Activated T-helper 17 cell treated with anti-CD3 and anti-CD28 coated beads, Interleukin-2, amount 50 U/mL, for 72 hours (primary cell): Measurements from ENCODE around the gene PINLYP. TPM values are rescaled to one million over a fixed set of nuclear protein-coding genes. Genes with fewer than 3 reads are reported as not detected.
"Not testable (repeated sequence)": the region's sequence is repeated elsewhere in the genome, so short reads cannot be mapped to it uniquely, and the experiment has no call there.

Experiments used
- ATAC-seq: fragments of 150-1000 bp; cut with Tn5 transposase; replicated peaks from 2 replicates; pipeline ENCODE4 v1.10.0; 2021; ENCODE audit warnings: mild to moderate bottlenecking, moderate library complexity
- H3K27ac Mint-ChIP-seq: one replicate; pipeline ENCODE4 v1.8.0; 2022; ENCODE audit warnings: mixed read lengths
- H3K27me3 Mint-ChIP-seq: one replicate; pipeline ENCODE4 v1.8.0; 2022; ENCODE audit warnings: mixed read lengths
- H3K36me3 Mint-ChIP-seq: one replicate; pipeline ENCODE4 v1.8.0; 2022; ENCODE audit warnings: low read depth, mild to moderate bottlenecking, mixed read lengths
- H3K4me1 Mint-ChIP-seq: one replicate; pipeline ENCODE4 v1.8.0; 2022; ENCODE audit warnings: mixed read lengths
- H3K4me3 Mint-ChIP-seq: one replicate; pipeline ENCODE4 v1.8.0; 2022; ENCODE audit warnings: mild to moderate bottlenecking, mixed read lengths
- H3K9me3 Mint-ChIP-seq: one replicate; pipeline ENCODE4 v1.8.0; 2022; ENCODE audit warnings: mixed read lengths
- total RNA-seq, 2 donors: library from RNA; stranded (reverse); gene quantifications; one replicate each; pipeline ENCODE4 v1.2.3, GENCODE V29; 2022

The PINLYP gene
- total RNA-seq, 2 donors from 2014 or later = 4.6 to 6.2 TPM

- Mint-ChIP-seq H3K27me3 (no peaks in the 10 kb centered on the region), H3K36me3 (peaks cover 60% of the 10 kb centered on the region), H3K4me1 (peaks cover 19% of the 10 kb centered on the region), H3K27ac (peak overlapping the region; percentile 99), H3K4me3 (peak overlapping the region; percentile 94), H3K9me3 (no peaks in the 10 kb centered on the region)
- ATAC-seq = no peak
These were observed 23.0 kb downstream of the PINLYP start for GRCh38 chr19:43598445-43599240.

- H3K27me3 Mint-ChIP-seq = no peaks in the 10 kb centered on the region
These were observed 24.2 kb downstream of the PINLYP start for GRCh38 chr19:43599635-43600295.

GRCh38 chr19:43600326-43600725 is 24.7 kb downstream of the PINLYP start:
- not testable (repeated sequence) for H3K27me3 Mint-ChIP-seq, ATAC-seq, H3K4me3 Mint-ChIP-seq, H3K27ac Mint-ChIP-seq, H3K9me3 Mint-ChIP-seq
- Mint-ChIP-seq H3K36me3 (peaks cover 55% of the 10 kb centered on the region), H3K4me1 (peaks cover 15% of the 10 kb centered on the region)

More at GRCh38 chr19:43599635-43600295, 24.2 kb downstream of the PINLYP start:
- Mint-ChIP-seq H3K36me3 (peaks cover 55% of the 10 kb centered on the region), H3K9me3 (no peaks in the 10 kb centered on the region), H3K4me3 (no peak overlapping the region), H3K27ac (no peak overlapping the region), H3K4me1 (peaks cover 15% of the 10 kb centered on the region)
- ATAC-seq = no peak

- Mint-ChIP-seq H3K27ac (no peak overlapping the region), H3K4me3 (no peak overlapping the region), H3K4me1 (peaks cover 4% of the 10 kb centered on the region), H3K36me3 (peaks cover 28% of the 10 kb centered on the region), H3K27me3 (no peaks in the 10 kb centered on the region), H3K9me3 (no peaks in the 10 kb centered on the region)
- no peak for ATAC-seq
These were observed 30.4 kb downstream of the PINLYP start for GRCh38 chr19:43605875-43606568.

GRCh38 chr19:43606569-43607229 is 31.1 kb downstream of the PINLYP start:
- Mint-ChIP-seq H3K27ac (peak overlapping the region; percentile 20), H3K27me3 (no peaks in the 10 kb centered on the region), H3K4me1 (peaks cover 4% of the 10 kb centered on the region), H3K4me3 (no peak overlapping the region), H3K36me3 (peaks cover 21% of the 10 kb centered on the region), H3K9me3 (no peaks in the 10 kb centered on the region)
- no peak for ATAC-seq

GRCh38 chr19:43607238-43608205 is 31.9 kb downstream of the PINLYP start:
- H3K4me3 Mint-ChIP-seq = no peak overlapping the region
- no peaks in the 10 kb centered on the region for H3K9me3 Mint-ChIP-seq
- peak overlapping the region; percentile 20 for H3K27ac Mint-ChIP-seq
- peaks cover 9% of the 10 kb centered on the region for H3K4me1 Mint-ChIP-seq
- H3K36me3 Mint-ChIP-seq = peaks cover 26% of the 10 kb centered on the region
- H3K27me3 Mint-ChIP-seq = no peaks in the 10 kb centered on the region
- ATAC-seq = no peak

GRCh38 chr19:43609872-43610271 is 34.3 kb downstream of the PINLYP start:
- peaks cover 27% of the 10 kb centered on the region for H3K36me3 Mint-ChIP-seq
- peaks cover 15% of the 10 kb centered on the region for H3K4me1 Mint-ChIP-seq
- peak overlapping the region; percentile 71 for H3K27ac Mint-ChIP-seq
- H3K27me3 Mint-ChIP-seq = no peaks in the 10 kb centered on the region
- no peak overlapping the region for H3K4me3 Mint-ChIP-seq
- H3K9me3 Mint-ChIP-seq = no peaks in the 10 kb centered on the region
- no peak for ATAC-seq

GRCh38 chr19:43610493-43610892 is 34.9 kb downstream of the PINLYP start:
- Mint-ChIP-seq H3K9me3 (no peaks in the 10 kb centered on the region), H3K27me3 (no peaks in the 10 kb centered on the region), H3K4me1 (peaks cover 15% of the 10 kb centered on the region), H3K4me3 (no peak overlapping the region), H3K36me3 (peaks cover 27% of the 10 kb centered on the region), H3K27ac (peak overlapping the region; percentile 71)
- no peak for ATAC-seq

GRCh38 chr19:43611788-43612187 is 36.2 kb downstream of the PINLYP start, which contains the start of gene SRRM5:
Gene SRRM5 (plus strand): TSS chr19:43612088. CDS start chr19:43612122, 34 bp downstream.
- peaks cover 23% of the 10 kb centered on the region for H3K36me3 Mint-ChIP-seq
- no peak within 1 kb of the TSS for H3K4me3 Mint-ChIP-seq
- H3K27ac Mint-ChIP-seq = peak within 1 kb of the TSS; percentile 71
- ATAC-seq = no peak
- no peaks in the 10 kb centered on the region for H3K27me3 Mint-ChIP-seq
- no peaks in the 10 kb centered on the region for H3K9me3 Mint-ChIP-seq
- peaks cover 15% of the 10 kb centered on the region for H3K4me1 Mint-ChIP-seq

- no peak overlapping the region for H3K27ac Mint-ChIP-seq
These were observed 36.8 kb downstream of the PINLYP start for GRCh38 chr19:43612374-43612773.

GRCh38 chr19:43616306-43616705 is 40.7 kb downstream of the PINLYP start:
- ATAC-seq = no peak
- Mint-ChIP-seq H3K4me1 (peaks cover 11% of the 10 kb centered on the region), H3K27ac (no peak overlapping the region), H3K9me3 (no peaks in the 10 kb centered on the region), H3K27me3 (no peaks in the 10 kb centered on the region), H3K4me3 (no peak overlapping the region), H3K36me3 (peaks cover 16% of the 10 kb centered on the region)

More at GRCh38 chr19:43612374-43612773, 36.8 kb downstream of the PINLYP start:
- no peak overlapping the region for H3K4me3 Mint-ChIP-seq
- H3K27me3 Mint-ChIP-seq = no peaks in the 10 kb centered on the region
- peaks cover 18% of the 10 kb centered on the region for H3K36me3 Mint-ChIP-seq
- H3K4me1 Mint-ChIP-seq = peaks cover 15% of the 10 kb centered on the region
- ATAC-seq = no peak
- H3K9me3 Mint-ChIP-seq = no peaks in the 10 kb centered on the region

GRCh38 chr19:43616954-43617353 is 41.4 kb downstream of the PINLYP start:
- H3K36me3 Mint-ChIP-seq = peaks cover 14% of the 10 kb centered on the region
- H3K27ac Mint-ChIP-seq = no peak overlapping the region
- ATAC-seq = no peak
- no peaks in the 10 kb centered on the region for H3K27me3 Mint-ChIP-seq
- peaks cover 8% of the 10 kb centered on the region for H3K4me1 Mint-ChIP-seq
- H3K9me3 Mint-ChIP-seq = no peaks in the 10 kb centered on the region
- no peak overlapping the region for H3K4me3 Mint-ChIP-seq

GRCh38 chr19:43618921-43619261 is 43.3 kb downstream of the PINLYP start:
- peak overlapping the region; percentile 97 for H3K27ac Mint-ChIP-seq
- peak; percentile 35 for ATAC-seq
- H3K36me3 Mint-ChIP-seq = peaks cover 7% of the 10 kb centered on the region

More at GRCh38 chr19:43618921-43619261, 43.3 kb downstream of the PINLYP start:
- Mint-ChIP-seq H3K4me1 (peaks cover 2% of the 10 kb centered on the region), H3K27me3 (no peaks in the 10 kb centered on the region), H3K9me3 (no peaks in the 10 kb centered on the region), H3K4me3 (peak overlapping the region; percentile 95)
